HG03565 (cell line): ENCODE data around the gene FOXL1.

Source experiments
- ATAC-seq: cut with Tn5 transposase; IDR thresholded peaks from one replicate; pipeline ENCODE4 v1.9.1; 2021; ENCODE audit warnings: mild to moderate bottlenecking, moderate library complexity; ENCODE audit not compliant: unreplicated experiment

Gene FOXL1

DNA sequence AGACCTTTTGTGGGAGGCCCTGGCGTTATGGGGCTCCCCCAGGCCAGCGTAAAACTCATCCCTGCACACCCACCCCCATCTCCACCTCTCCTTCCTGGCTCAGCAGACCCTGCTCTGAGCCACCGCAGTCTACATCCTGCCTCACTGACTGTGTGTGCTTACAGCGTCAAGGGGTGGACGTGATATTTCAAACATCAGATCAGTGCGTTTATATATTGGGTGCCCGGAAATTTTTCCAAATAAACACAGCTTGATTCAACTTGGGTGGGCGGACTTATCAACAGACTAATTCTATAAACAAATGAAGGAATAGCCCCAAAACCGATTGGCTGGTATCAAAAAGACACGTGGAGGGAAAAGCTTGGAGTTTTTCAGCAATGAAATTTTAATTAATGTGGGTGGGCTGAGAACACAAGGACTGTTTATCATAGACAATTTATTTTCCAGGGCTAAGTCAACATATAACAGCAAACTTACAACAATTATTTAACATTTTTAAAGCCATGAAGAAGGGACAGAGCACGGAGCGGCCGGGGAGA lies at the start of gene FOXL1:
TSS of gene FOXL1 (plus strand) at position 489 of the 539 bp plus-strand sequence. CDS start 175 bp downstream, outside the sequence.
- ATAC-seq = no peak

DNA sequence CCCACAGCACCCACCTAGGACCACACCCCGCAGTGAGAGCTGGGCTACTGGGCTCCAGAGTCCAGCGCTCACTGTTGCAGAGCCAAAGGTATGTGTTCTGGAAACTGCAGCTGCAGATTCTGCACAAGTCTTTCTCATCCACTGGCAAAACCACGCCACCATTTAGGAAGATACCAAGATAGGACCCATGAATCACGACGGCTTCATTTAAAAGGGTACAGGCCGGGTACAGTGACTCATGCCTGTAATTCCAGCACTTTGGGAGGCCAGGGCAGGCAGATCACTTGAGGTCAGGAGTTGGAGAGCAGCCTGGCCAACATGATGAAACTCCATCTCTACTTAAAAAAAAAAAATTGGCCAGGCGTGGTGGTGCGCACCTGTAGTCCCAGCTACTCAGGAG lies 49.2 kb upstream of the FOXL1 start:
- no peak for ATAC-seq

DNA sequence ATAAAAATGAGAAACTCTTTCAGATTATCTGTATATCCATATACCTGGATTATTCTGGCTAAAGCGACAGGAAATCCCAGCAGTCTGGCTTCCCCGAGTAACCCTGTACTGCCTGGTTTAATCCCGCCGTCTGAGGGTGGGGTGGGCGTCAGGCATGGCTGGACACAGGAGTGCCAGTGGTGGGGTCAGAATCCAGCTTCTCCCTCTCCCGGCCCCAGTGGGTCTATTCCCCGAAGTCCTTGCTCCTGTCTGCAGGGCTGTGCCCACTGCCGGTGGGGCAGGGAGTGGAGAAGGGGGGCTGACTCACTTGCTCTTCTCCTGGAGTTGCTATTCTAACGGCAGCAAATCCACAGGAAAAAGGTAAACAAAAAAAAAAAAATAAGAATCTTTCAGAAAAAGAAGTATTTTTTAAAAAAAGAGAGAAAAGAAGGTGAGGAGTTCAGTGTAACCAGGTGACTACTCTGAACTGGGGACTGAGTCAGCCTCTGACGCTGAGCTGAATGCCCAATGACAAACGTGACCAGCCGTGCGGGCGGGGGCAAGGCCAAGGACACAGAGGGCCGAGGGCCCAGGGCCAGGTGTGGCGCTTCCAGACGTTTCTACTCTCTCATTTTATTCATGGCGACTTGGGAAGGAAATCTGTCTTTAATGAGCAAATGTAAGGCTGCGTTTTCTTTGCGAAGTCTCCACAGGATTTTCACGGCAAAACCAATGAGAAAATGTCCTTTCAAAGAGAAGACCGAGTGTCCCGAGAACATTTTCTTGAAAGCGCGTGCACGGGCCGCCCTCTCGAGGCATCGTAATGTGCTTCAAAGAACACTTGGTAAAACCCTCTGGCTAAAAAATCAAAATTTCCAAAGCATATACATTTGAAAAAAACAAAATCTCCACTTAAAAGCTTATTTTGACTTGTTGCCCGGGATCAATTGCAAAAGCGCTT lies 47.8 kb upstream of the FOXL1 start:
- ATAC-seq = no peak

DNA sequence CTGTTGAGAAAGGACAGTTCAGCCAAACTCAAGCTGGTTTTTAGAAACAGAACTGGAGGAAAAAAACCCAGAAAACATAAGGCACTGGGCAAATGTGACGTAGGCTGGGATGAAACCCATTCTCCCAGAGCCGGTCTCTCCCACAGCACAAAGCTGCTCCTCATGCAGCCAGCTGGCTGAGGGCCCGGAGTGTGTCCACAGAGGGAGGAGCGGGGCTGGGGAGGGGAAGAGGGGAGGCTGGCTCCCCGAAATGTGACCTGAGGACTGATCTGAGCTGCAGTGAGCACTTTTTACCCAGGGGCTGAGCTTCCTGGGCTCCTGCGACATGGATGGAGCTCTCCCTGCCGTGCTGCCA lies 47.2 kb upstream of the FOXL1 start:
- no peak for ATAC-seq

DNA sequence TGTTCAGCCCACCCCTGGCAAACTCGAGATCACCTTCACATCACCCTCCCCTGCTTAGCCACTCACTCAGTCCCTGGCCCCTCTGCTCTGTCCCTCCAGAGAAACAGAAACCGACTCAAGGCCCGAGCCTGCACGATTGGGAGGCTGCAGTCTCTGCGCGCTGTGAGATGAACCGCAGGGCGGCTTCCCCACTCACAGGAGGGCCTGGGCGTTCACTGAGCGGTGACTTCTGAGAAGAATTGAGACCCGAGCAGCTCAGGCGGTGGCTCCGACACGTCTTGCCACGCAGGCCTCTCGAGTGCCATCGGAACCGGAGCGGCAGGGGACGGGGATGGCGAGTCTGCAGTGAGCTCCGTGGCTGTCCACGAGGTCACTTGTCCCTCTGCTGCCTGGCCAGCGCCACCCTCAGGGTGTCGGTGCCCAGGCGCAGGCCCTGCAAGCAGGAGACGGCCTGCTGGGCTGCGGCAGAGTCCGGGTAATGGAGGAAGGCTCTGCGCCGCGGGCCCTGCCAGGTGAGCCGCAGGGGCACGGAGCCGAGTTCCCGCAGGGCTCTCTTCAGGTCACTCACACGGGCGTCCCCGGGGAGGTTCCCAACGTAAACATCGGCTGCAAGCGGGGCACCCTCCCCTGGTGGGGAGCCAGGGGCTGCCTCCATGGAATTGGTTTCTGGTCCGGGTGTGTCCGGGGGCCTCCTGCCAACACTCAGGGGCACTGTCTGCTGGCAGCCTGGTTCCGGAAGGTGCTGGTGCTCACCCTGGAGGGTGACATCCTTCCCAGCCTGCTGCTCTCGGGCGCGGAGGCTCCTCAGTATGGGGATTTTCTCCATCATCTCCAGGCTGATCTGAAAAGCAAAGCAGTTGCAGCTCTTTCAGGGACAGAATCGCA lies 46.5 kb upstream of the FOXL1 start:
- ATAC-seq = no peak

DNA sequence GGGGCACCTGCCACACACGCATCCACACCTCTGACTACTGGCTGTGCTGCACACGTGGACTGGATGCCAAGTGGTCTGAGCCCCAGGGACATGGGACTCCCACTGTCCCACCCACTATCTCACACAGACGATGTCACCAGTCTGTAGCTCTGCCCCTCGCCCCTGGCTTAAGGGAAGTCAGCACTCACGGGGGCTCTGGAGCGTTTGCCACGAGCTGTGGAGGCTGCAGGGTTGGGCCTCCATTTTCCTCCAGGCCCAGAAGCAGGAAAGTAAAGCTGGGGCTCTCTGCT lies 45.9 kb upstream of the FOXL1 start:
- ATAC-seq = no peak

DNA sequence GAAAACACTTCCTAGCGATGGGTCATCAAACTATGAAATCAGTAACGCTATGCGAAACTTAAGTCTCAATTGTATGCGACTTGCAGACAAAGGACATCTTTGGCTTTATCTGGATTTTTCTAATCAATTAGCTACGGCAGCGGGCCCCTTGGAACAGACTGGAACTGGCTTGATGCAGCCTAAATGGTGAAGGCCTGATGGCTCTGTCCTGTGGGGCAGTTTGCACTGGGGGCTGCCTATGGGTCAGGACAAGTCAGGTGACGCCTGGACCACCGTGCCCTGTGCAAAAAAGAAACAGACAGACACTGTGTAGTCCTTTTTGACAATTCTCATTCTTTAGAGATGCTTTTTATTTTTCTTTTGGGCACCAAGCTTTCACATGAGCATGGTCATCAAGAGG lies 45.3 kb upstream of the FOXL1 start:
- no peak for ATAC-seq

DNA sequence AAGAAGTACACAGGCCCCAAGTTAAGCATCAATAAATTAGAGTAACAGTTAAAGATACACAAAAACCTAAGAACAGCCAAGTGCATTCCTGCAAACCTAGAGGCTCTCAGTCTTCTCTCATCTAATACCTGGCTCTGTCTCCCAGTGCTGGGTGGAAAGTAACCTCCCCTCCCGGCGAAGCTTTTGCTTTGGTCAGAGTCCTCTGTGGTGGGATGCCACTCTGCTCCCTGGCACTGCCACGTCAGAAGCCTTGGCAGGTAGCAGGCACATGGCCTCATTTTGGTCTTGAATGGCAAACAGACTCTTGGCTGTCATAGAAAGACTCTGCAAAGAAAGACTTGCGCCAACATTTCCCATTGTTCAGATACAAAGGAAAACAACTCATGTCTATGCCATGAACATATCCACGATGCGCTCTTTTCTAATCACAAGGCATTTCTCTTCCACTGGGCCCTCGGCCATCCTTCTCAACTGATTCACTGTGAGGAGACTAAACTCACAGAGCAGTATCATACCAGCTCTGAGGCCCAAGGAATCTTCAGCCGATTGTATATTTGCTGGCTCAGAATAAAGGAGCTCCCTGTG lies 44.5 kb upstream of the FOXL1 start:
- ATAC-seq = no peak

DNA sequence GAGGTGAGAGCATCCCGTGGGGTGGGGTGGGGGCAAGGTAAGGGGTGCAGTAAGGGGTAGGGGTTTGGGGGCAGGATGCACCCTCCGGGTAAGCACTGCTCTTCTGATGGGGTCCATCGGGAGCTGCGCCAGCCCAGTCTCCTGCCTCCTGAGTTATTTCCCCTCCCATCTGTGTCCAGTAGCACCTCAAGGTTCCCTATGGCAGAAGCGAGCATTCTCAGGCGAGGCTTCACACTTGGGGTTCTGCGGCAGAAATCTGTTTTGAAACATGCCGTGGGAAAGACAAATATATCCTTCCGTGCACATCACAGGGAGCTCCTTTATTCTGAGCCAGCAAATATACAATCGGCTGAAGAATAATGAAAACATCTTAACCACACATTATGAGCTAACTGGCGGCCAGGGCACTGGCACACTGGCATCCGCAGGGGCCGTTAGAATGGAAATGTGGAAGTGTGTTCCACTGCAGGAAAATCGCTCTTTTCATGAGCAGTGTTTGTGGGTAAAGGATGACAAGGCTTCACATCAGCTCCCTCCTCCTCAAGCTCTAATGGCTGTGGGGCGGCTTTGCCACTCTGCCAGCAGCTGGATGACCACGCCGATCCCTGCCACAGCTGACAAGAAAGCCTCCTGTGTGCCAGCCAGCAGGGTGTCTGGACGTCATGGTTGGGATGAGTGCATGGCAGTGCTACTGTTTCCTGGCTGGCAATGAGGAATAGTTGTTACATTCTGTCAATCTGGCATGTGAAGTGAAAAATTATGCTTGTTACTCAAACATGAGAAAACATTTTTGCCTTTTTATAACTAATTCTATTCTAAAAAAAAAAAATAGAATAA lies 43.4 kb upstream of the FOXL1 start:
- ATAC-seq = no peak

DNA sequence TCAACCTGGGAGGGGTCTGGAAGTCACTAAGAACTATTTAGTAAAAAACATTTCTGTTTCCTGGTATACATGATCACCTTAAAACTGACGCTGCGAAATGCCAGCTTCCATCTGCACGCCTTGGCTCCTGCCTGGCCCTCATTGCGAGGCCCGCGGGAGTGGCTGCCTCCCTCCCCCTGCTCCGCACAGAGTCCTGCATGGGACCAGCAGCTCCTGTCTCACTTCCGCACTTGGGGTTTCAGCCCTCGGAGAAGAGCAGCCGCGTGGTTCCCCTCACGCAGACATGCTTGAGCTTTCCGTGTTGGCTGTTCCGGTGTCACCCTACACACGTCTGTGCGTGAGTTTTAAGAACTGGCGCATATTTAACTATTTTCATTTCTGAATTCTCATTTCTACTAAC lies 41.7 kb upstream of the FOXL1 start:
- no peak for ATAC-seq

DNA sequence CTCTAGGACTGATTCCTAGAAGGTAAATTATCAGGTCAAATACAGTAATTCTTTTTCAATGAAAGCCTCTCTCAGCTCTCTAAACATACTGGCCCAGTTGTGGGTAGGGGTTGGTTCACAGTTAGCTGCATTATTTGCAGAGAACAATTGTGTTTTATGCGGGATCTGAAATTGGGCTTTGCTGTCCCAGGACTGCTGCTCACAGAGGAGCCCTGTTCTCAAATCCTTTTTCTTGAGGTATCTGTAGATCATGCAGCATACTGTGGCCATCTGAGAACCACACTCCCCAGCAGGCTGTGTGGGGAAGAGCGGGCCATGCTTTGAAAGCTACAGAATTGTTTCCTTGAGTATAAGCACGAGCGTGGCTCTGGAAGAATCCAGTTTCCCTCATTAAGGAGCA lies 40.9 kb upstream of the FOXL1 start:
- no peak for ATAC-seq

DNA sequence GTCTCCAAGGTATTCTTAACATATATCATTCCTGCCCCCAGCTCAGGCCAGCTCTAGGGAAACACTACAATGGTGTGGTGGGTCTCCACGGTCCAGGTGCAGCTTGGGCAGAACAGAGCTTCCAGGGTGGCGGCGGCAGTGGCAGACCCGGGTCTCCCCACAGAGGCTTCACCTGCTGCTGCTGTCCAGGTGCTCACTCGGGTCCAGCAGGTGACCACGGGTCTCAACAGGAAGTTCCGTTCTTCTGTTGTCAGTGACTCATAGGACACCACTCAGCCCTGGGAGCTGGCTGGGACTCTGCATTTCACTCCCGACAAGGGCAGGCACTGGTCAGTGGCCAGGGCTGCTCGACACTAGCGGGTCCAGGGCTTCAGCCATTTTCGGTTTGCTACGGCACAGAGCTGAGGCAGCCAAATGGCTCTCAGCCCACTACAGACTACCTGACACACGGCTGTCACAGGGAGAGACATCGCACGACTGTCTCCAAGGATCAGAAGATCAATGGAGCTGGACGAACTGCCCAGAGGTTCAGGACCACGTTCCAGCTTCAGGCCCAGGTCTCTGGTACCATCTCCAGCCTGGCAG lies 40.1 kb upstream of the FOXL1 start:
- no peak for ATAC-seq

DNA sequence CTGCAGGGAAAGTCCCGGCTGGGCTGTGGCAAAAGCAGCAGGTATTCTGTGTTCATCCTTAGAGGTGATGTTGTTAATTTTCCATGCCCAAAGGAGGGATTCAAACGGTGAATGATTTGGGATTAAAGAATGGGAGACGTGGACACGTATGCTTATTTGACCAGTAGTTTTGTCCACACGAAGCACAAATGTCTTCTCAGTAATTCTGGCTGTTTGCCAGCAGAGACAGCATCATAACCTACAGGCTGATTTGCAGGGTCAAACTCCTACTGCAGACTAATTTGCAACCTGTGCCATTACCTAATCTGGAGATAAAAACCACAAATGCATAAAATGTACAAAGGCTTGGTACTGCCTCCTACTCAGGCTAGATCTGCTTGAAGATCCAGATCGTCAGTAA lies 37.5 kb upstream of the FOXL1 start:
- no peak for ATAC-seq

DNA sequence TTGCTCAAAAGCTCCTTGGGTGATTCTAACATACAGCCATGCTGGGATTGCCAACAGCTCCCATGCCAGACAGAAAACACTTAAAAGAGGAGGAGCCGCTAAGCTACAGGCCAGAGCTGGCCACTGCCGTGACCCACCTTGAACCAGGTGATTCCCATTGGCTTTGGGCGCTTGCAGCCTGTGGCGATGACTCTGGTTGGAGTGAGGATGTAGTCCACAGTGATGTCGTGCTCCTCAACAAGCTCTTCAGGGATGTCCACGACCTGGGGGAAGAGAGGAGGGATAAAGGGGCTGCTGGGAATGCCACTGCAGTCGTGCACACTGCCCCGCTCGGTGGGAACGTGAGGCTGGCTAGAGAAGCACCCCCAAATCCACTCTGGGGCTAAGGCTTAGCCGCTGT lies 36.8 kb upstream of the FOXL1 start:
- ATAC-seq = no peak

DNA sequence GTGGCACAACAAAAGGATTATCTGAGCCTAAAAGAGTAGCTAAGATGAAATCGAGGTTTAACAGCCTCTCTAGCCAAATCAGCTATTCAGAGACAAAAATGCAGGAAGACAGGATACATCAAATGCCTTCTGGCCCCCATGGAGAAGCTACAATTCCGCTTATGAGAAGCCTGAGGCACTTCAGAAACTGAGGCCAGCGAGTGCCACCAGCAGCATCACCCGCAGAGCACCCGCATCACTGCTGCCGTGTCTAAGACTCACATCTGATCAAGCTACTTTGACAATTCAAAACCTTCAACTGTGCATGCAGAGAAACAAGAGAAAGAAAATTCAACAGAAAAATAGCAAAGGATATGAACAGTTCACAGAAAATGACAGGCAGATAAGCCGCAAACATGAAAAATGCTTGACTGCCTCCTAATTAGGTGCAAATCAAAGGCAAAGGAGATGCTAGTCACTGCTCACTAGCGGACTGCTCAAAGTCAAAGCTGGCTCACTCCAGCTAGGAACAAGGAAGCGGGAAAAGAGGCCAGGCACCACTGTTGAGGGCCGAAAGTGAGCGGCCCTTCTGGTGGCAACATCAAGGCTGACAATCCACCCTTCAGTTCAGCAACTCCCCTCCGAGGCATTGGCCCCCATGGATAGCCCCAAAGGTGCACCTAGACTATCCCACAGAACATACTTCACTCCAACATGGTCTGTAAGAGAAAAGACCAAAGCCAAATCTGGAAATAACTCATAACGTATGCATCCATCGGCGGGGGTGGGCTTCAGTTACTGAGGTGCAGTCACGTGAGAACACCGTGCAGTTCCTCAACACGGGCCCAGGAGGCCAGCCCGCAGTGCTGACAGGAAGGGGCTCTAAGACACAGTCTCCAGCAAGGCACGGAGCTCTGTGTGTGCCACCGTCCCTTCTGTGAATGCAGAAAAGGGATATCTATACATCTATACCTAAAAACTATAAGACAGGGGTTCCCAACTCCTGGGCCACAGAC lies 35.3 kb upstream of the FOXL1 start:
- ATAC-seq = no peak

DNA sequence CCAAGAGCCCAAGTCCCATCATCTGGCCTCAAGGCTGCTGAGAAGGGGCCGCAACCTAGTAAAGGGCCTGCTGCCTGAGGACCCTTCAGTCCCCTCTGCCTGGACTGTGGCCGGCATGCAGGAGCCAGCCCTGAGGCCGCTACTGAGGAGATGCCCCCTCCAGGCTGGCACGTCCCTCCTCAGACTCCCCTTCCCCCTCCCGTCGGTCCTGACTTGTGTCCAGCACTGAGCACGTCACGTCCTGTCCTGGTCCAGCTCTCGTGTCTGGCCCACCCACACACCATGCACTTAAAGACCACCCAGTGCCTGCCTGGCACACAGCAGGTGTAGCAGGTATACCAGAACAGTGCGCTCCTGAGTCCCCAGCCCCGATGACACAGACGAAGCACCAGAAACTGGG lies 32.9 kb upstream of the FOXL1 start:
- no peak for ATAC-seq

DNA sequence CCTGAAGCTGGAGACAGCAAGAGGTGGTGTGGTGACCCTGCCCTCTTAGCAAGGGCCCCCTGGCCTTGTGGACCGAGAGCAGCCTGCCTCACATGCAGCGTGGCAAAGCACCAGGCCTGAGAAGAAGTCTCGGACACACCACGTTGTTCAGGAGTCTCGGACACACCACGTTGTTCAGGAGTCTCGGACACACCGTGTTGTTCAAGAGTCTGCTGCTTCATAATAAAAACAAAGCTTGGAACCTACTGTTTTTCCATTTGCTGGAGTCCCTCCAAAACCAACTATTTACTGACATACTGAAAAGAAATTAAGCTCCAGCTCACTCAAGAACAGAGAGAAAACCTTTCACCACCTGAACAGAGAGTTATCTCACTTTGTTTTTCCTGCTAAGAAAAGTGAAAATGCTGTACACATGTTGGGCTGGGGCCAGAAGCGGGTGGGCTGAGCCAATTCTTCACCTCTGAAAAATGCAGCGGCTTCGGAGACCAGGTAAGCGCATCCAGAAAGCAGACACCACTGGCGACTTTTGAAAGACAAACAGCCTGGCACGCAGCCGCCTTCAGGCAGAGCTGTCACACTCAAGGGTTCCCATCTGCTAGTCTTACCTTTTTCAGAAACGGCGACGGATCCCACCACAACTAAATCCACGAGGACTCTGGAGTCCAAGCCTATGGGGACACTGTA lies 32.3 kb upstream of the FOXL1 start:
- ATAC-seq = no peak

DNA sequence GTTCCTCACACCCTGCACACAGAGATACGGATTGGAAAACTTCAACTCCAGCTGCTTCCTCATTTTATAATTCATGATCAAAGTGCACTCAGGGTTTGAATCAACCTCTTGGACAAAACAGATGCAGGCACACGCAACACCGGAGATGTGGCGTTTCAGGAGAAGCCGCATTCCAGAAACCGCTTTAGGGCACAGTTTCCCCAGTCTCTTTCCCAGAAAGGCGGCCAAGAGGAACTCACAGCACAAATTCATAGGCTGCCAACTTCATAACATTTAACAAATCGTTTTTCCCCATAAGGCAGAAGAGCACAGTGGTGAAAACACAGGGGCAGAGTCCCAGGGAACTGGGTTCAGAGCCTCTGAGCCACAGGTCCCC lies 31.7 kb upstream of the FOXL1 start:
- ATAC-seq = no peak

DNA sequence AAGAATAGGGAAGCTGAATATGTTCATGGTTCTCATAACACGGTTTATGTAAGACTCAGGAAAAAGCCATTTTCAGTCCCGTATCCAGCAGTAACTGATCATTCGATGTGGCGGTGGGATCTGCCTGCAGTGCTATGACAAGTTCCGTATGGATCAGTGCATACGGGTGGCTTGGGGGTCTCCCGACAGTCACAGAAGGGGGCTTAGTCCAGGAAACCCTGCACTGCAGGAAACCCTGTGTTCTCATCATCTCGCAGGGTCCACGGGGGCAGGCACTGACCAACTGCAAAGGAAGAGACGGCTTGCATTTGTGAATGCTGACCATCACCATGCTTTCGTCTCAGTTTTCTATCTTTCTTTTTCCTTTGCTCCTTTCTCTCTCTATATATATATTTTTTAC lies 31.1 kb upstream of the FOXL1 start:
- no peak for ATAC-seq
